HG03097 (cell line): ENCODE results near the gene KRTAP5-4.

Experiments
- ATAC-seq: cut with Tn5 transposase; IDR thresholded peaks from one replicate; pipeline ENCODE4 v1.9.1; 2021; ENCODE audit not compliant: unreplicated experiment, low FRiP score

KRTAP5-4 gene

DNA sequence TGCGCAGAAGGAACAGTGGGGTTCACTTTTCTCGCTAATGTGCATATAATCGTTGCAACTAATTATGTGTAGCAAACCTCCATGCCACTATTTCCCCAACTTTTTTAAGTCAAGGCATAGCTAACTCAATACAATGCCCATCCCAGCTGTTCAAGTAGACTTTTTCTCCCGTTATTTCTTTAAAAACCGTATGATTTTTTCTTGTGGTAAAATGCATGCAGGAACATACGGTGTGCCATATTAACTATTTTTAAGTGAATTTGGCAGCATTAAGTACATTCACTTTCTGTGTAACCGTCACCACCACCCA is 47.0 kb downstream of the KRTAP5-4 start:
- no peak for ATAC-seq

DNA sequence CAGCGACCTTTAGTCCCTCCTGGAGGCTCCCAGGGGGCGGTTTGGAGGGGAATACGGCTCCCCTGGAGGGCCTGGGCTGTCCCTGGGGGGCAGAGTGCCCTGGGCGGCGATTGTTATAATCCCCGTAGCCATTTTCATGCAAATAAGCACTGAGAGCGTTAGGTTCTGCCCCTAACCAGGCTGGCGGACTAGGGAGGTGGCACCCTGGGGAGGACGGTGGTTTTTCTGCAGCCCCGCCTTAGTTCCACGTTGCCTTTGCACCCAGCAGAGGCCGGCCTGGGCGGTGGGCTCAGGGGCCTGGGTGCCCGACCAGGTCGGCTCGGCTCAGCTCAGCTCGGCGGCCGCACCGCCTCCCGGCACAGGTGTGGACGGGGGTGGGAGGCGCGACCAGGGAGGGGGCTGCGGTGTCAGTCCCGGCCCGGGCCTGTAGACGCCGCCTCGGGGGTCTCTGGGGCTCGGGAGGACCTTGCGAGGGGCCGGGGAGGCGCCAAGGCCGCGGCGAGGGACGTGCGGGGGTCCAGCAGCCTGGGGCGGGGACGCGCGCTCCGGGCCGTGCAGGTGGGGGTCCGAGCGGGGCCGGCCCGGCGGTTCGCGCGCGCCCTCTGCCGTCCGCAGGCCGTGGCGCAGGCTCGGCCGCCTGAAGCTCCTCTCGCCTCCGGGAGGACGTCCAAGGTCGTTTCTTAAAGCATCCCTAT is 47.6 kb downstream of the KRTAP5-4 start:
- ATAC-seq = no peak

DNA sequence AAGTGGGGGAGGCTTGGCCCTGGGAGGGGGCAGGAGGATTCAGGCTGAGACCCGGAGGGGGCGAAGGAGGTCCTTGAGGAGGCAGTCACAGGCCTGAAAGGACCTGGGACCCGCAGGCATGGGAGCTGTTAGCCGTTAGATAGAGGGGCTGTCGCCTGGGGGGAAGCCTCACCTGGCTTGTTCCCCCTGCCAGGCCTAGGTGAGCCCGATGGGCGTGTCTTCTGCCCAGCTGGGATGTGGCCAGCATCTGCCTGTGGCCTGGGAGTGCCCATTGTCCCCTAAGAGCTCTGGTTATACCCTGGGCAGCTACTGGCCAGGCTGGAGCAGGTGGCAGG is 48.1 kb downstream of the KRTAP5-4 start:
- no peak for ATAC-seq

DNA sequence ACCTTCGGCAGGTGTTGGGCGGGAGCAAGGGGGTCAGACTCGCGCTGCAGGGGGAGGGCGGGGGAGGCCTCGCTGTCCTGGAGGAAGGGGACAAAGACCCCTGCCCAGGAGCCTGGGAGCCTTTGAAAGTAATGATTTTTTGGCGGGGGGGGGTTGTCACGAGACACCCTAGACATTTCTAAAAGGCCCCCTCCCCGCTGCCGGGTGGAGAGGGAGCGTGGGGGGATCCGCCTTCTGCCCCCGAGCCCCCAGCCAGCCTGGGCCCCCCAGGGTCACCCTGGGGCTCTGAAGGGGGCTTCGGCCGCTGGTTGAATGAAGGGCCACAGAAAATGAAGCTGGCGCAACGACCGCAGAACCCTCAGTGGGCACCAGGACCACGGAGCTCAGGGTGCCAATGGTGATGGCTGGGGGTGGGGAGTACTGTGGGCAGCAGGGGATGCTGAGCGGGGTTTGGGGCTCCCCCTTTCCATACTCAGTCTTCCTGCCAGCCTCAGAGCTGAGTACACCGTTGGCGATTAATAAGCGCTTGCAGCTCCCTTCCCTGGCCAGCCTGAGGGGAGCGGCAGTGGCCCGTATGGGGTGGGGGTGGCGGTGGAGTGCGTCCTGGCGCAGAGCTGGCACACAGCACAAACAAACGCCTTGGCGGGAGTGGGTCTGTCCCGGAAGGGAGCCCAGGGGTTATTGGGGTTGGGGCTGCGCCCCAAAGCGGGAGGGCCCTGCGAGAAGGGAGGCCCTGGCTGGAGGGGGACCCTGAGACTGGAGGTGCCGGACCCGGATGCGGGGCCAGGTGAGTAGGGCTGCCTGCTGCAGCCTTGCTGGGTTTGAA is 48.6 kb downstream of the KRTAP5-4 start:
- ATAC-seq = no peak

DNA sequence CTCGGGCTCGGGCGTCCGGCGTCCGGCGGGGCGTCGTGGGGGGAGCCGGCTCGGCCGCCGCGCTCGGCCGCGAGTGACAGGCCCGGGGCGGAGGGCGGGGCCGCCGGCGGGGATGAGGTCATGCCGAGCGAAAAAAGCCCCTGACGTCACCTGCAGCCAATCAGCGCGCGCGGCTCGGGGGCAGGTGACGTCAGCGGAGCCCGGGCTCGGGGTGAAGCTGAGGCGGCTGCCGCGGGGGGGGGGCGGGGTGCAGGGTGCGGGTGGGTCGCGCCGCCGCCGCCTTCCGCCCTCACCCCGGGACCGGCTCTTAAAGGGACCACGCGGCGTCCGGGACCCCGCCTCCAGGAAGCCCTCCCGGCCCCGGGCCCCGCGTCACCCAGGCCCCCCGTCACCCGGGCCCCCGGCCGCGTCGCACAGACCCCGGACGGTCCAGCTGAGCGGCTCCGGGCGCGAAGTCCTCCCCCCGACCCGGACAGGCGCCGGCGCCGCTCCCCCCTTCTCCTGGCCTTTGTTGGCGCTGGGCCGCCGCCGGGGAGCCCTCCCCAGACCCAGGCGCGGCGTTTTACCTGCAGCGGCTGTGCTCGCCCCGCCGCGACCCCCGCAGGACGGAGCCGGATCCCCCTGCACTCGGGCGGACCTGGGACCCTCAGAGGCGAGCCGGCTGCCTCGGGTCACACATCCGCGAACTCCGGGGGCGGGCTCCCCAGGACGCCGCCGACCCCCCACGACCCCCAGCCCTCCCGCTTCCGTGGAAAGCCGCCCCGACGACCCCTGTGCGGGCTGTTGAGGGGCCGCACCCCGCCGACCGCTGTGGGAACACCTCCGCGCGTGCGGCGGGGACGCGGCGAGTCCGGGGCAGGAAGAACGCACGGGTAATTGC is 49.5 kb downstream of the KRTAP5-4 start, which contains the start of gene DUSP8:
Gene DUSP8, minus strand, starts transcription at position 75 of the 880 bp plus-strand sequence. CDS start 6,445 bp downstream, outside the sequence.
- ATAC-seq = no peak

DNA sequence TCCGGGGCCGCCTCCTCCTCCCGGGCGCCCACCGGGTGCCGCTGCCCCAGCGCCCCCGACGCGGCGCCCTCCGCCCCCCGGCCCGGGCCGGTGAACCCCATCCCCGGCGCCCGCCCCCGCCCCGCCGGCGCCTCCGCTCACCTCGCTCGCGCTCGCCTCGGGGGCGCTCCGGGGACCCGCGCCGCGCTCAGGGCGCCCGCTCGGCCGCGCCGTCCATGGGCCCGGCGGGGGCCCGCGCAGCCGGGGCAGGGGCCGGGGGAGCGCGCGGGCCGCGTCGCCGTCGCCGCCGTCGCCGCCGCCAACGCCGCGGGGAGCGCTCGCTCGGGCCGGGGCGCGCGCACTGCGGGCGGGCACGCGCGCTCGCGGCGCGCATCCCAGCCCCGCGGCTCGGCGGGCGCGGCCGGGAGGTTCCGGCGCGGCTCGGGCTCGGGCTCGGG is 50.2 kb downstream of the KRTAP5-4 start:
- ATAC-seq = no peak
